Ovary (tissue), 3 donors: ENCODE data around the gene ALG14.

Source experiments
- CTCF ChIP-seq, 3 donors: fragments of 450-650 bp in 2 of 3; fragments of 200-600 bp in 1 of 3; IDR thresholded peaks; one replicate each; pipeline versions ENCODE4 v1.5.1 to v1.8.0; 2016 to 2022; ENCODE audit warnings: antibody characterized with exemption in 3 of 3, mild to moderate bottlenecking in 1 of 3
- POLR2A ChIP-seq: fragments of 450-650 bp; IDR thresholded peaks from one replicate; pipeline ENCODE4 v1.6.1; 2017; ENCODE audit warnings: antibody characterized with exemption, mild to moderate bottlenecking, moderate library complexity
- donor health status: DM: no; HTN: no; CAD: no.

GRCh38 chr1:94969137-94969536 lies 103.6 kb downstream of the ALG14 start:
- TF ChIP-seq CTCF (IDR thresholded peaks at IDR 0.05) (no peak), POLR2A (no peak)
